Stomach (tissue), 19 donors: ENCODE results near the gene AP1M1. TPM values are rescaled to one million over a fixed set of nuclear protein-coding genes. Genes with fewer than 3 reads are reported as not detected.

ENCODE experiments used
- DNase-seq, 2 donors: peaks; one replicate each; pipeline versions ENCODE4 v3.0.0 to v3.0.0-alpha.2; 2013 to 2019
- H3K27ac ChIP-seq, 5 donors: fragments of 200-600 bp in 4 of 5; sonication (generic) in 4 of 5; one replicate each; pipeline ENCODE4 v1.5.1; 2013 to 2019; ENCODE audit warnings: mild to moderate bottlenecking in 1 of 5, moderate library complexity in 1 of 5
- H3K27me3 ChIP-seq, 3 donors: fragments of 200-600 bp; sonication (generic); one replicate each; pipeline ENCODE4 v1.5.1; 2017 to 2019; ENCODE audit warnings: mixed run types in 1 of 3
- H3K36me3 ChIP-seq, 4 donors: fragments of 200-600 bp; sonication (generic); 1 replicate in 3 of 4; 2 replicates in 1 of 4; pipeline ENCODE4 v1.5.1; 2016 to 2019
- H3K4me1 ChIP-seq, 4 donors: fragments of 200-600 bp; sonication (generic); one replicate each; pipeline ENCODE4 v1.5.1; 2016 to 2019
- H3K4me3 ChIP-seq, 4 donors: fragments of 200-600 bp; sonication (generic) in 3 of 4; one replicate each; pipeline ENCODE4 v1.5.1; 2016 to 2019; ENCODE audit warnings: mild to moderate bottlenecking in 1 of 4
- H3K9me3 ChIP-seq, 4 donors: fragments of 200-600 bp; sonication (generic); one replicate each; pipeline ENCODE4 v1.5.1; 2016 to 2019
- CTCF ChIP-seq, 7 experiments: fragments of 450-650 bp in 4 of 7; fragments of 200-600 bp in 3 of 7; sonication (generic) in 3 of 7; IDR thresholded peaks; one replicate each; pipeline ENCODE4 v1.5.1; 2016 to 2019; ENCODE audit warnings: antibody characterized with exemption in 7 of 7, control low read depth in 2 of 7, mild to moderate bottlenecking in 1 of 7
- EP300 ChIP-seq: sonication (generic); formaldehyde crosslinking; IDR thresholded peaks from one replicate; pipeline ENCODE4 v1.6.1; 2017; ENCODE audit warnings: antibody characterized with exemption
- POLR2A ChIP-seq, 4 donors: fragments of 450-650 bp; IDR thresholded peaks; one replicate each; pipeline ENCODE4 v1.6.1; 2016; ENCODE audit warnings: antibody characterized with exemption in 4 of 4, control low read depth in 2 of 4, mild to moderate bottlenecking in 1 of 4, moderate library complexity in 1 of 4
- POLR2AphosphoS5 ChIP-seq, 3 donors: sonication (generic); formaldehyde crosslinking; IDR thresholded peaks; one replicate each; pipeline ENCODE4 v1.6.1; 2016; ENCODE audit warnings: antibody characterized with exemption in 3 of 3
- WGBS, 5 donors: extraction: QIAGEN DNeasy Blood & Tissue Kit in 3 of 5; methylation state at CpG; one replicate each; pipeline versions ENCODE4 v1.1.5 to v1.1.7; 2013 to 2018; 5-methylcytosine and 5-hydroxymethylcytosine counted together
- intact Hi-C: fragments of 100-400 bp; cut with DNase I; formaldehyde crosslinking; loops from one replicate; pipeline ENCODE4 v1.15.1; 2023; ENCODE audit warnings: low total_unique reads
- long read RNA-seq, 10 donors: transcript quantifications; one replicate each; lab custom pipeline, GENCODE V29; 2026
- polyA plus RNA-seq, 3 donors: library from polyadenylated mRNA; stranded (reverse); fragments of 200-250 nt; gene quantifications; one replicate each; pipeline ENCODE4 v1.2.3, GENCODE V29; 2013
- total RNA-seq, 5 donors: library from RNA; depleted of rRNA; stranded (reverse); fragments of >200 nt; gene quantifications; one replicate each; pipeline versions ENCODE4 v1.1.0 to v1.2.3, GENCODE V29; 2014 to 2016
- donor health status: healthy with polysubstance abuse.
- donor health status: Bipolar disorder and iron deficiency.
- donor health status: healthy.

The AP1M1 gene
- total RNA-seq (10 to 100 TPM in 4 of 5 donors, 1 to 10 TPM in 1; 2.0 to 92.4 (median 27.1) TPM), polyA plus RNA-seq (10 to 100 TPM; 24.2 to 32.8 (median 30.4) TPM)
- long read RNA-seq, donor 1, full-length matches to known transcripts, result 6 of 6 reads
- long read RNA-seq, donor 1, partial matches to known transcripts, result 0 of 6 reads
- long read RNA-seq, donor 1, other reads (novel, unspliced or antisense), result 0 of 6 reads
- long read RNA-seq, donor 2, full-length matches to known transcripts, result 7 of 12 reads
- long read RNA-seq, donor 2, partial matches to known transcripts, result 5 of 12 reads
- long read RNA-seq, donor 2, other reads (novel, unspliced or antisense), result 0 of 12 reads
- long read RNA-seq, donor 3, full-length matches to known transcripts, result 3 of 3 reads
- long read RNA-seq, donor 3, partial matches to known transcripts, result 0 of 3 reads
- long read RNA-seq, donor 3, other reads (novel, unspliced or antisense), result 0 of 3 reads
- long read RNA-seq, donor 4, result 0 reads
- long read RNA-seq, donor 5, full-length matches to known transcripts, result 15 of 15 reads
- long read RNA-seq, donor 5, partial matches to known transcripts, result 0 of 15 reads
- long read RNA-seq, donor 5, other reads (novel, unspliced or antisense), result 0 of 15 reads
- long read RNA-seq, donor 6, full-length matches to known transcripts, result 13 of 20 reads
- long read RNA-seq, donor 6, partial matches to known transcripts, result 7 of 20 reads
- long read RNA-seq, donor 6, other reads (novel, unspliced or antisense), result 0 of 20 reads
- long read RNA-seq, donor 7, full-length matches to known transcripts, result 15 of 15 reads
- long read RNA-seq, donor 7, partial matches to known transcripts, result 0 of 15 reads
- long read RNA-seq, donor 7, other reads (novel, unspliced or antisense), result 0 of 15 reads
- long read RNA-seq, donor 8, full-length matches to known transcripts, result 12 of 12 reads
- long read RNA-seq, donor 8, partial matches to known transcripts, result 0 of 12 reads
- long read RNA-seq, donor 8, other reads (novel, unspliced or antisense), result 0 of 12 reads
- long read RNA-seq, donor 9, full-length matches to known transcripts, result 6 of 6 reads
- long read RNA-seq, donor 9, partial matches to known transcripts, result 0 of 6 reads
- long read RNA-seq, donor 9, other reads (novel, unspliced or antisense), result 0 of 6 reads
- long read RNA-seq, donor 10, full-length matches to known transcripts, result 2 of 2 reads
- long read RNA-seq, donor 10, partial matches to known transcripts, result 0 of 2 reads
- long read RNA-seq, donor 10, other reads (novel, unspliced or antisense), result 0 of 2 reads

- H3K27me3 ChIP-seq, result no peaks in the 10 kb centered on the region
- peak within 1 kb of the TSS; percentile 86 to 91 (median 87) for H3K27ac ChIP-seq
- intact Hi-C loops, result no loop called here
- H3K4me3 ChIP-seq, result peak within 1 kb of the TSS; percentile 74 to 88 (median 78)
- H3K36me3 ChIP-seq, result peaks cover 18 to 35% (median 31%) of the 10 kb centered on the region in 4 donors
- DNase-seq, result peak; percentile 98 to 99
- peaks cover 24 to 71% (median 54%) of the 10 kb centered on the region in 4 donors for H3K4me1 ChIP-seq
- TF ChIP-seq CTCF (IDR thresholded peaks at IDR 0.05) (no peak), EP300 (no peak), POLR2AphosphoS5 (IDR thresholded peaks at IDR 0.05) (peak; percentile 50 to 84 (median 79))
- H3K9me3 ChIP-seq, result no peaks in the 10 kb centered on the region
- WGBS, 5 donors, result 0 to 1% (median 0%) methylated on average over 20 to 65 of the region's 65 CpGs
Measured at GRCh38 chr19:16197622-16198369, at the start of gene AP1M1. Gene AP1M1, plus strand, starts transcription at chr19:16197911. Its CDS starts 116 bp downstream, at chr19:16198027.

DNA sequence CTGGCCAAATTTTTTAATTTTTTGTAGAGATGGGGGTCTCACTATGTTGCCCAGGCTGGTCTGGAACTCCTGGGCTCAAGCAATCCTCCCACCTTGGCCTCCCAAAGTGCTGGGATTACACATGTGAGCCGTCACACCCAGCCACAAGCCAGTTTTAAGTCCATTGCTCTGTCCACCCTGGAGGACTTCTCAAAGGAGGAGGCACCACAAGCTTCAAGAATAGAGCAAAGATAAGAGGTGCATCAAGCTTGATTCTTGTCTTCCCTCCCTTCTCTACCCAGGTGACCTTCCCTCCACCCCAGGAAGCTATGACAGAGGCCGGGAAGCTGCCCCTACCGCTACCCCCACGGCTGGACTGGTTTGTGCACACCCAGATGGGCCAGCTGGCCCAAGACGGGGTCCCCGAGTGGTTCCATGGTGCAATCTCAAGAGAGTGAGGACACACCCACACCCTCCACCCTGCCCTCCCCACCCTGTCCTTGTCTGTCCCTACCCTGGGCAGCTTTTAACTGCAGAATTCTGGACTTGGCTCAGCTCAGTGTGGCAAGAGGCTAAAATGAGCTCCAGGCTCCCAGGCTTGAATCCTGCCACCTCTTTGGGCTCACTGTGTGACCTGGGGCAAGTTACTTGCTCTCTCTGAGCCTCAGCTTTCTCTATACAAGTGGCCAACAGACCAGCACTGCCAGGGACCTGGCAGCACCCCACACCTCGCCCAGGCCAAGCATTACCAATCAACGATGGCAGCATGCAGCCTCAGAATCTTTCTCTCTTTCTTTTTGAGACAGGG lies 49.1 kb upstream of the AP1M1 start:
- peaks cover 0 to 8% (median 0%) of the 10 kb centered on the region in 3 donors for H3K27me3 ChIP-seq
- 63 to 82% (median 70%) methylated on average over 6 to 8 of the region's 8 CpGs for WGBS, 5 donors
- no peak for DNase-seq
- TF ChIP-seq POLR2A (IDR thresholded peaks at IDR 0.05) (no peak), POLR2AphosphoS5 (IDR thresholded peaks at IDR 0.05) (no peak), CTCF (IDR thresholded peaks at IDR 0.05) (no peak), EP300 (no peak)
- no peak overlapping the region for H3K4me3 ChIP-seq
- peaks cover 0 to 37% (median 18%) of the 10 kb centered on the region in 4 donors for H3K4me1 ChIP-seq
- peaks cover 0 to 39% (median 28%) of the 10 kb centered on the region in 4 donors for H3K36me3 ChIP-seq
- intact Hi-C loops, result no loop called here
- no peaks in the 10 kb centered on the region for H3K9me3 ChIP-seq
- H3K27ac ChIP-seq, result peak overlapping the region in 2 of 5 donors; percentile 52 to 72

DNA sequence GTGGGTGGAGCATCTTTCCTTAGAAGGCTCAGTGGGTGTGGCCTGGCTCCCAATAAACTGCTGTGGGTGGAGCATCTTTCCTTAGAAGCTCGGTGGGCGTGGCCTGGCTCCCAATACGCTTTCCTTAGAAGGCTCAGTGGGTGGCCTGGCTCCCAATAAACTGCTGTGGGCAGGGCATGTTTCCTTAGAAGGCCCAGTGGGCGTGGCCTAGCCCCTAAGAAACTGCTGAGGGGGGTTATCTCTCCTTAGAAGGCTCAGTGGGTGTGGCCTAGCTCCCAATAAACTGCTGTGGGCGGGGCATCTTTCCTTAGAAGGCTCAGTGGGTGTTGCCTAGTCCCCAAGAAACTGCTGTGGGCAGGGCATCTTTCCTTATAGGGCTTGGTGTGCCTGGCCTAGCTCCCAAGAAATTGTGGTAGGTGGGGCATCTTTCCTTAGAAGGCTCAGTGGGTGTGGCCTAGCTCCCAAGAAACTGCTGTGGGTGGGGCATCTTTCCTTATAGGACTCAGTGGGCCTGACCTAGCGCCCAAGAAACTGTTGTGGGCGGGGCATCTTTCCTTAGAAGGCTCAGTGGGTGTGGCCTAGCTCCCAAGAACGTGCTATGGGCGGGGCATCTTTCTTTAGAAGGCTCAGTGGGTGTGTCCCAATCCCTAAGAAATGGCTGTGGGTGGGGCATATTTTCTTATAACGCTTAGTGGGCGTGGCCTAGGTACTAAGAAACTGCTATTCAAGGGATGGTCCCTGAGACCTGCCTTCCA lies 44.0 kb upstream of the AP1M1 start:
- no peaks in the 10 kb centered on the region for H3K9me3 ChIP-seq
- 74 to 87% (median 83%) methylated on average over 8 to 11 of the region's 11 CpGs for WGBS, 5 donors
- peaks cover 0 to 79% (median 62%) of the 10 kb centered on the region in 4 donors for H3K36me3 ChIP-seq
- DNase-seq, result no peak
- H3K27ac ChIP-seq, result no peak overlapping the region
- intact Hi-C loops, result no loop called here
- peaks cover 0 to 14% (median 5%) of the 10 kb centered on the region in 4 donors for H3K4me1 ChIP-seq
- no peaks in the 10 kb centered on the region for H3K27me3 ChIP-seq
- H3K4me3 ChIP-seq, result no peak overlapping the region
- TF ChIP-seq POLR2AphosphoS5 (IDR thresholded peaks at IDR 0.05) (no peak), CTCF (IDR thresholded peaks at IDR 0.05) (no peak), EP300 (no peak), POLR2A (IDR thresholded peaks at IDR 0.05) (no peak)
